Activated T-cell treated with anti-CD3 and anti-CD28 coated beads for 1 hour (primary cell): Measurements from ENCODE around the gene MCC.
A peak's percentile ranks its signal among the peaks of the same experiment; 100 is the strongest.

Source experiments
- DNase-seq: peaks from one replicate; pipeline ENCODE4 v3.0.0-alpha.2; 2020; ENCODE audit warnings: low read depth

MCC gene

GRCh38 chr5:112976432-112977309, 511.6 kb downstream of the MCC start, which contains the start of gene DCP2:
Gene DCP2, plus strand, starts transcription at chr5:112976798. Its CDS starts 136 bp downstream, at chr5:112976934.
- DNase-seq: peak; percentile 89

GRCh38 chr5:112975721-112976431, 512.4 kb downstream of the MCC start:
- DNase-seq: no peak

DNA sequence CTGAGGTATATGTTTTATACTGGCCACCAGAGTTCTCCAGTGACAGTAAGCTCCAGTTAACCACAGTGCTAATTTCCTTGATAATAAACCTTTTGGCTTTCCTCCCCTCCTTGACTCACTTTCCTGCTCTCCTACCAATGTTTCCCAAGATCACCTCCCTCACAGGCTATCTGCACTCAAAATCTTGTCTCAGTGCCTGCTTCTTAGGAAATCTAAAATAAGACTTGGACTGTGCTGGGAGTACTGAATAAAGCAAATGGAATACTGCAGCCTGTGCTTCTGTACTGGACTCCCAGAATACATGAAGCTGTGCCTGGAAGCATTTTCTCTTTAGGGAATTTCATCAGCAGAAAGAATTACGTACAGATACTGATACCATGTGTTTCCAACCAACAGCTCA, 513.4 kb downstream of the MCC start:
- DNase-seq: no peak

DNA sequence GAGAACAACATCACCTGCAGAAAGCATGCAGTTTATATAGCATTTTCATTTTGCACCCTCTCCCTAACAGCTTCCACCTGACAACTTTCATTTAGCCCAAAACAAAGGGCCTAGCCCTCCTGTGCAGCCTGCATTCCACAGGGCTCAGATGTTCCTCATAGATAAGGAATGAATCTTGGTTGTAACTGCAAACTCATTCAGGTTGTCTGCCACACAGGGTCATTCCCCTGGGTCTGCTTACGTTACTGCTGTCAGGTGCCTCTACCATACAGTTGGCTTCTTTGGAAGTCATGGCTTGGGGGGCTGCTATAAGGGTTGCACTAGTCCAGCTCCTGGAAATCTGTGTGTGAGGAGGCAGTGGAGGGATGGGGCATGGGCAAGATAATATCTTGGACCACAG, 514.3 kb downstream of the MCC start:
- no peak for DNase-seq

DNA sequence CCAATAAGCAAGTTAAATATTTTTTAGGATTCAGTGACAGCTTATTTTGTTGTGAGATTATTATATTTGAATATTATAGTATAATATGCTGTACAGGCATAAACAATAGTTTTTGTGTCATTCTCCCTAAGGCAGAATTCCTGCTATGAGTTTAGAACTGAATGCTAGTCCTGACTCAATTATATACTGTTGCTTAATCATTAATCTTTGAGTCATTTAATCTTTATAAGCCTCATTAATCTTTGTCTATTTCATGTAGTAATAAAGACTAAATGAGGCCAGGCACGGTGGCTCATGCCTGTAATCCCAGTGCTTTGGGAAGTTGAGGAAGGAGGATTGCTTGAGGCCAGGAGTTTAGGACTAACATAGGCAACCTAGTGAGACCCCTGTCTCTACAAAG, 515.2 kb downstream of the MCC start:
- DNase-seq: no peak
